A549 (cell line): ENCODE measurements around the gene RDH5. TPM values are rescaled to one million over a fixed set of nuclear protein-coding genes. Genes with fewer than 3 reads are reported as not detected.

Experiments used
- BHLHE40 ChIP-seq: IDR thresholded peaks from 2 replicates; pipeline ENCODE4 v1.6.1; 2012; ENCODE audit warnings: low read depth, low read length, inconsistent platforms
- CBX2 ChIP-seq: fragments of 200-600 bp; sonication (generic); IDR thresholded peaks from 2 replicates; pipeline ENCODE4 v1.6.1; 2016; ENCODE audit warnings: low read depth, mild to moderate bottlenecking, borderline replicate concordance
- CEBPB ChIP-seq, 2 experiments: fragments of >200 bp in 1 of 2; sonication (Bioruptor Twin) in 1 of 2; formaldehyde crosslinking in 1 of 2; IDR thresholded peaks; 2 replicates each; pipeline ENCODE4 v1.6.1; 2012 to 2016
- CHD2 ChIP-seq: fragments of 150-350 bp; IDR thresholded peaks from 2 replicates; pipeline ENCODE4 v1.6.1; 2014; ENCODE audit warnings: low read length; ENCODE audit not compliant: partially characterized antibody
- CTCF ChIP-seq: fragments of >200 bp; sonication (Bioruptor Twin); formaldehyde crosslinking; IDR thresholded peaks from 3 replicates; pipeline ENCODE4 v1.5.1; 2016
- EHF ChIP-seq: fragments of 250-450 bp; sonication (Bioruptor Pico); IDR thresholded peaks from 2 replicates; pipeline ENCODE4 v1.5.0; 2020; ENCODE audit warnings: mild to moderate bottlenecking
- EHMT2 ChIP-seq: fragments of 200-600 bp; sonication (generic); IDR thresholded peaks from 2 replicates; pipeline ENCODE4 v1.6.1; 2016; ENCODE audit warnings: antibody characterized with exemption, low read depth, mild to moderate bottlenecking, moderate library complexity
- EP300 ChIP-seq, 2 experiments: fragments of >200 bp; sonication (Bioruptor Twin); formaldehyde crosslinking; IDR thresholded peaks; 2 replicates in 1 of 2; 3 replicates in 1 of 2; pipeline ENCODE4 v1.6.1; 2016 to 2017
- FOSB ChIP-seq: fragments of 250-450 bp; sonication (Bioruptor Pico); IDR thresholded peaks from 2 replicates; pipeline ENCODE4 v1.5.0; 2020; ENCODE audit warnings: mild to moderate bottlenecking, moderate library complexity
- FOXS1 ChIP-seq: fragments of 250-450 bp; sonication (Bioruptor Pico); IDR thresholded peaks from 2 replicates; pipeline ENCODE4 v1.5.0; 2020; ENCODE audit warnings: mild to moderate bottlenecking, moderate library complexity
- GATA3 ChIP-seq: IDR thresholded peaks from 2 replicates; pipeline ENCODE4 v1.6.1; 2012; ENCODE audit warnings: borderline replicate concordance
- HDAC2 ChIP-seq: fragments of 200-600 bp; sonication (generic); IDR thresholded peaks from 2 replicates; pipeline ENCODE4 v1.6.1; 2016
- HOXA7 ChIP-seq: fragments of 250-450 bp; sonication (Bioruptor Pico); IDR thresholded peaks from 2 replicates; pipeline ENCODE4 v1.5.0; 2020; ENCODE audit warnings: mild to moderate bottlenecking, moderate library complexity
- HOXB13 ChIP-seq: fragments of 250-450 bp; sonication (Bioruptor Pico); IDR thresholded peaks from 2 replicates; pipeline ENCODE4 v1.5.0; 2020; ENCODE audit warnings: low read depth, mild to moderate bottlenecking, moderate library complexity
- JUN ChIP-seq, 2 experiments: fragments of >200 bp; sonication (Bioruptor Twin); formaldehyde crosslinking; IDR thresholded peaks; 2 replicates in 1 of 2; 3 replicates in 1 of 2; pipeline ENCODE4 v1.6.1; 2016 to 2017
- KDM1A ChIP-seq: fragments of 200-600 bp; sonication (generic); IDR thresholded peaks from 2 replicates; pipeline ENCODE4 v1.6.1; 2016; ENCODE audit warnings: low read depth, mild to moderate bottlenecking
- MAFK ChIP-seq: fragments of 450-650 bp; IDR thresholded peaks from 2 replicates; pipeline ENCODE4 v1.6.1; 2014; ENCODE audit not compliant: partially characterized antibody
- MAX ChIP-seq: IDR thresholded peaks from 2 replicates; pipeline ENCODE4 v1.6.1; 2012
- NPAS2 ChIP-seq: fragments of 250-450 bp; sonication (Bioruptor Pico); IDR thresholded peaks from 2 replicates; pipeline ENCODE4 v1.8.0; 2022; ENCODE audit warnings: mild to moderate bottlenecking, moderate library complexity, borderline replicate concordance
- NR3C1 ChIP-seq: fragments of >200 bp; sonication (Bioruptor Twin); formaldehyde crosslinking; IDR thresholded peaks from 3 replicates; pipeline ENCODE4 v1.6.1; 2017
- POLR2A ChIP-seq: IDR thresholded peaks from 2 replicates; pipeline ENCODE4 v1.6.1; 2012; ENCODE audit warnings: mild to moderate bottlenecking, low read length
- REST ChIP-seq: fragments of 200-600 bp; sonication (generic); IDR thresholded peaks from 2 replicates; pipeline ENCODE4 v1.6.1; 2016; ENCODE audit warnings: antibody characterized with exemption, mild to moderate bottlenecking, moderate library complexity
- RFX5 ChIP-seq: fragments of 450-650 bp; IDR thresholded peaks from 2 replicates; pipeline ENCODE4 v1.7.1; 2014; ENCODE audit warnings: antibody characterized with exemption, mild to moderate bottlenecking, moderate library complexity
- RNF2 ChIP-seq: fragments of 200-600 bp; sonication (generic); IDR thresholded peaks from 2 replicates; pipeline ENCODE4 v1.6.1; 2016; ENCODE audit warnings: low read depth, mild to moderate bottlenecking, antibody characterized with exemption, moderate library complexity, borderline replicate concordance
- SREBF2 ChIP-seq: fragments of 450-650 bp; IDR thresholded peaks from 2 replicates; pipeline ENCODE4 v1.6.1; 2014; ENCODE audit warnings: mild to moderate bottlenecking, moderate library complexity
- TFCP2L1 ChIP-seq: fragments of 250-450 bp; sonication (Bioruptor Pico); IDR thresholded peaks from 2 replicates; pipeline ENCODE4 v1.5.0; 2021; ENCODE audit warnings: mild to moderate bottlenecking
- TP53 ChIP-seq: fragments of 250-450 bp; sonication (Bioruptor Pico); IDR thresholded peaks from 2 replicates; pipeline ENCODE4 v1.5.0; 2021; ENCODE audit warnings: mild to moderate bottlenecking, moderate library complexity
- USF2 ChIP-seq: fragments of 450-650 bp; IDR thresholded peaks from 2 replicates; pipeline ENCODE4 v1.6.1; 2014; ENCODE audit warnings: antibody characterized with exemption
- ZFP36 ChIP-seq: fragments of 450-650 bp; IDR thresholded peaks from 2 replicates; pipeline ENCODE4 v1.6.1; 2014; ENCODE audit warnings: borderline replicate concordance; ENCODE audit not compliant: partially characterized antibody
- ZNF302 ChIP-seq: fragments of 250-450 bp; sonication (Bioruptor Pico); IDR thresholded peaks from 2 replicates; pipeline ENCODE4 v1.9.0; 2021; ENCODE audit warnings: inconsistent platforms, mild to moderate bottlenecking, moderate library complexity
- polyA plus RNA-seq, 4 experiments: library from polyadenylated mRNA; depleted of rRNA in 3 of 4; stranded (reverse); fragments of >200 nt; fragmentation: RNase III in 1 of 4; extraction: RNeasy Plus Mini Kit Qiagen cat#74134 plus additional on column Dnase treatment in 1 of 4; gene quantifications; 2 replicates in 3 of 4; 3 replicates in 1 of 4; pipeline ENCODE4 v1.2.3, GENCODE V29; 2011 to 2017
- TF ChIP-seq, protein P1 (sequence below): fragments of >200 bp; sonication (Bioruptor Twin); formaldehyde crosslinking; IDR thresholded peaks from 3 replicates; pipeline ENCODE4 v1.6.1; 2016
- TF ChIP-seq, protein P2 (sequence below): fragments of 250-450 bp; sonication (Bioruptor Pico); IDR thresholded peaks from 2 replicates; pipeline ENCODE4 v1.5.0; 2020; ENCODE audit warnings: low read depth, mild to moderate bottlenecking, moderate library complexity
- TF ChIP-seq, protein P3 (sequence below): fragments of 150-350 bp; IDR thresholded peaks from 2 replicates; pipeline ENCODE4 v1.6.1; 2014; ENCODE audit warnings: low read depth, mild to moderate bottlenecking, low read length

Gene RDH5
- polyA plus RNA-seq, 2 of the 4 experiments (the other 2 are of a cell fraction) = 4.1 to 9.1 TPM

DNA sequence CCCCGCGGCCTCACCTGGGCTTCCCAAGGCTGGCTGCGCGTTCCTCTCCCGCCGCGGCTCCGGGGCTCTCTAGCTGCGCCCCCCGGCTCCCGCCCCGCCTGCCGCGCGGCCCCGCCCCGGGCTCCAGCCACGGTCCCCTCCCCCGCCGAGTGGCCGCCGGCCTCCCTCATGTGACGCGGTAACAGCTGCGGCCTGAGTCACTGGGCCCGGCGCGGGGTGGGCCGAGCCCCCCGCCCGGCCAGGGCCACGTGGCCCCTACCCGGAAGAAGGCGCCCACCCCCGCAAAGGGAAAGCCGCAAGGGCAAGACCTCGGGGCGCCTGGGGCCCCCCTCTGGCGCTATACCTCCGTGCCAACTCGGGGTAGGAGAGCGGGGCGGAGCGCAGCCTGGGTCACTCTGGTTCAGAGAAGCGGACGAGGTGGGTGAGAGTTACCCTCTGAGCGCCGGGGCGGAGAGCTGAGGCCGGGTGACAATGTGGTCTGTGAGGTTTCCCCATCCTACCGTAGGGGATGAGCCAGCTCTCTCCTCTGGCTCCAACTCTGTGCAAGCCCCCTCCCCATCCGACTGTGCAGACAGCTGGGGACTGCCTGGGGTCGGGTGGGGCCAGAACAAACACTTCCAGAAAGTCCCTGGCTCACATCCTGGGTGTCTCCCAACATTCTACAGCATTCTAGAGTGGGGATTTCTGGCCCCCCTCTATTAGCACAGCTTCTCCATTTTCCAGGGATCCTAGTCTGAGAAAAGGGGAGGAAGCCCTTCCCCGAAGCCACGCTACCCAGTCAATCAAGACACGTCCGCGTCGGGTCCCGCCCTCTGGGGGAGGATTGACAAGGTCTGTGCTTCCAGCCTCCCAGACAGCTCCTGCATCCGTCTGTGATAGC, 9.0 kb downstream of the RDH5 start, which contains the start of gene CD63 (continued):
- TF ChIP-seq REST (no peak), TP53 (CRISPR knock-in tag) (no peak), GATA3 (peak; percentile 71), EHMT2 (no peak), ZNF302 (CRISPR knock-in tag) (no peak), HDAC2 (no peak), CEBPB (IDR thresholded peaks at IDR 0.05) (no peak), NR3C1 (no peak), EHF (no peak), CBX2 (no peak), ZFP36 (no peak), SREBF2 (no peak), RFX5 (no peak), FOXS1 (CRISPR knock-in tag) (no peak), NPAS2 (CRISPR knock-in tag) (no peak), MAX (peak; percentile 96), KDM1A (no peak), FOSB (CRISPR knock-in tag) (no peak), BHLHE40 (0 out of 2 replicates have a peak, but pooled peaks have one; percentile 10), USF2 (peak; percentile 90), CHD2 (no peak), RNF2 (no peak), MAFK (no peak), EP300 (IDR thresholded peaks at IDR 0.05) (peak in 1 of 2 experiments; percentile 26; a peak in 1 of 5 replicates), POLR2A (peak; percentile 46), HOXA7 (CRISPR knock-in tag) (no peak), TFCP2L1 (CRISPR knock-in tag) (0 out of 2 replicates have a peak, but pooled peaks have one; percentile 56), JUN (IDR thresholded peaks at IDR 0.05) (peak; percentile 56 to 81; a peak in 3 of 5 replicates), CTCF (no peak), HOXB13 (CRISPR knock-in tag) (no peak)
- TF ChIP-seq, protein P1, sequence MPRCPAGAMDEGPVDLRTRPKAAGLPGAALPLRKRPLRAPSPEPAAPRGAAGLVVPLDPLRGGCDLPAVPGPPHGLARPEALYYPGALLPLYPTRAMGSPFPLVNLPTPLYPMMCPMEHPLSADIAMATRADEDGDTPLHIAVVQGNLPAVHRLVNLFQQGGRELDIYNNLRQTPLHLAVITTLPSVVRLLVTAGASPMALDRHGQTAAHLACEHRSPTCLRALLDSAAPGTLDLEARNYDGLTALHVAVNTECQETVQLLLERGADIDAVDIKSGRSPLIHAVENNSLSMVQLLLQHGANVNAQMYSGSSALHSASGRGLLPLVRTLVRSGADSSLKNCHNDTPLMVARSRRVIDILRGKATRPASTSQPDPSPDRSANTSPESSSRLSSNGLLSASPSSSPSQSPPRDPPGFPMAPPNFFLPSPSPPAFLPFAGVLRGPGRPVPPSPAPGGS = no peak; the same call in 2 of the 3 replicates
- TF ChIP-seq, protein P2, sequence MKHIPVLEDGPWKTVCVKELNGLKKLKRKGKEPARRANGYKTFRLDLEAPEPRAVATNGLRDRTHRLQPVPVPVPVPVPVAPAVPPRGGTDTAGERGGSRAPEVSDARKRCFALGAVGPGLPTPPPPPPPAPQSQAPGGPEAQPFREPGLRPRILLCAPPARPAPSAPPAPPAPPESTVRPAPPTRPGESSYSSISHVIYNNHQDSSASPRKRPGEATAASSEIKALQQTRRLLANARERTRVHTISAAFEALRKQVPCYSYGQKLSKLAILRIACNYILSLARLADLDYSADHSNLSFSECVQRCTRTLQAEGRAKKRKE (CRISPR knock-in tag) = no peak
- TF ChIP-seq, protein P3, sequence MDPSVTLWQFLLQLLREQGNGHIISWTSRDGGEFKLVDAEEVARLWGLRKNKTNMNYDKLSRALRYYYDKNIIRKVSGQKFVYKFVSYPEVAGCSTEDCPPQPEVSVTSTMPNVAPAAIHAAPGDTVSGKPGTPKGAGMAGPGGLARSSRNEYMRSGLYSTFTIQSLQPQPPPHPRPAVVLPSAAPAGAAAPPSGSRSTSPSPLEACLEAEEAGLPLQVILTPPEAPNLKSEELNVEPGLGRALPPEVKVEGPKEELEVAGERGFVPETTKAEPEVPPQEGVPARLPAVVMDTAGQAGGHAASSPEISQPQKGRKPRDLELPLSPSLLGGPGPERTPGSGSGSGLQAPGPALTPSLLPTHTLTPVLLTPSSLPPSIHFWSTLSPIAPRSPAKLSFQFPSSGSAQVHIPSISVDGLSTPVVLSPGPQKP = no peak
